ENCODE results near the gene FLT3. TPM values are rescaled to one million over a fixed set of nuclear protein-coding genes. Genes with fewer than 3 reads are reported as not detected.

FLT3 gene
- total and polyA plus RNA-seq, 2 of the 13 experiments (the other 11 are each of a cell fraction or from before 2014, with no cell fraction given) = not detected

GRCh38 chr13:28138756-28139470 is 38.5 kb upstream of the FLT3 start (continued):
- TF ChIP-seq PREB (CRISPR knock-in tag; IDR thresholded peaks at IDR 0.05) = no peak
- TF ChIP-seq SYNCRIP (IDR thresholded peaks at IDR 0.05; ENCODE audit: insufficient read depth, low read depth, low read length) = no peak
- TF ChIP-seq RERE (CRISPR knock-in tag; IDR thresholded peaks at IDR 0.05; ENCODE audit: low read depth) = no peak
- TF ChIP-seq SNAI1 (CRISPR knock-in tag; IDR thresholded peaks at IDR 0.05; ENCODE audit: borderline replicate concordance) = no peak
- no peak for TF ChIP-seq SOX6 (IDR thresholded peaks at IDR 0.05)
- TF ChIP-seq SOX6 (CRISPR knock-in tag; IDR thresholded peaks at IDR 0.05) = no peak
- TF ChIP-seq ZNF44 (CRISPR knock-in tag; IDR thresholded peaks at IDR 0.05) = no peak
- no peak for TF ChIP-seq PITX1 (CRISPR knock-in tag; IDR thresholded peaks at IDR 0.05)
- TF ChIP-seq ATF7 (IDR thresholded peaks at IDR 0.05) = no peak
- no peak for TF ChIP-seq ATF7 (CRISPR knock-in tag; IDR thresholded peaks at IDR 0.05)
- TF ChIP-seq DPF2 (CRISPR knock-in tag; IDR thresholded peaks at IDR 0.05; ENCODE audit: borderline replicate concordance, low read depth) = no peak
- no peak for TF ChIP-seq NFIC (IDR thresholded peaks at IDR 0.05; ENCODE audit: low read length)
- no peak for TF ChIP-seq DBP (CRISPR knock-in tag; IDR thresholded peaks at IDR 0.05; ENCODE audit: not compliant biosample characterization)
- TF ChIP-seq ZNF225 (CRISPR knock-in tag; IDR thresholded peaks at IDR 0.05) = no peak
- no peak for TF ChIP-seq HNRNPH1 (optimal IDR thresholded peaks at IDR 0.05; ENCODE audit: low read depth, low read length)
- no peak for TF ChIP-seq FOXP4 (CRISPR knock-in tag; IDR thresholded peaks at IDR 0.05)
- TF ChIP-seq NR1H2 (CRISPR knock-in tag; IDR thresholded peaks at IDR 0.05; ENCODE audit: borderline replicate concordance, low read depth) = 0 out of 2 replicates have a peak, but pooled peaks have one; percentile 39
- TF ChIP-seq ZNF441 (CRISPR knock-in tag; IDR thresholded peaks at IDR 0.05; ENCODE audit: borderline replicate concordance) = no peak
- no peak for TF ChIP-seq ZNF772 (CRISPR knock-in tag; IDR thresholded peaks at IDR 0.05)
- no peak for TF ChIP-seq FOXM1 (CRISPR knock-in tag; IDR thresholded peaks at IDR 0.05)
- no peak for TF ChIP-seq SOX13 (IDR thresholded peaks at IDR 0.05)
- no peak for TF ChIP-seq SOX13 (CRISPR knock-in tag; conservative IDR thresholded peaks at IDR 0.05 in 1 of 2, IDR thresholded peaks at IDR 0.05 in 1 of 2)
